ENCODE results near the gene PLK1.
"Not testable (repeated sequence)": the region's sequence is repeated elsewhere in the genome, so short reads cannot be mapped to it uniquely, and the experiment has no call there.

The PLK1 gene

GRCh38 chr16:23711785-23712184, 33.1 kb downstream of the PLK1 start:
- peaks cover 18% of the 10 kb centered on the region for H3K9me3 ChIP-seq (ENCODE audit: insufficient read depth, low read length)
- no peak for DNase-seq (ENCODE audit: low read depth, low spot score)
- H3K27me3 ChIP-seq (ENCODE audit: insufficient read depth, insufficient read length) = peaks cover 41% of the 10 kb centered on the region
- no peak overlapping the region for H3K9ac ChIP-seq (ENCODE audit: insufficient read length, low read depth)
- peaks cover 8% of the 10 kb centered on the region for H3K4me1 ChIP-seq (ENCODE audit: insufficient read depth, insufficient read length)
- TF ChIP-seq ZNF274 (IDR thresholded peaks at IDR 0.05; ENCODE audit: low read depth, low read length) = no peak
- no peak for TF ChIP-seq SUZ12 (IDR thresholded peaks at IDR 0.05; ENCODE audit: extremely low read depth, insufficient read depth, insufficient read length)
- TF ChIP-seq YY1 (IDR thresholded peaks at IDR 0.05; ENCODE audit: insufficient read depth, insufficient read length) = no peak
- no peaks in the 10 kb centered on the region for H3K36me3 ChIP-seq (ENCODE audit: insufficient read depth, insufficient read length, low read length)
- H3K4me3 ChIP-seq (ENCODE audit: insufficient read length, low read depth) = no peak overlapping the region

GRCh38 chr16:23712976-23713375, 34.3 kb downstream of the PLK1 start, which contains the start of gene ERN2:
Gene ERN2 (minus strand): TSS chr16:23713222. CDS start chr16:23713187, 35 bp downstream.
- peaks cover 3% of the 10 kb centered on the region for H3K4me1 ChIP-seq (ENCODE audit: insufficient read depth, insufficient read length)
- peak within 1 kb of the TSS; percentile 58 for H3K9ac ChIP-seq (ENCODE audit: insufficient read length, low read depth)
- TF ChIP-seq YY1 (IDR thresholded peaks at IDR 0.05; ENCODE audit: insufficient read depth, insufficient read length) (no peak), ZNF274 (IDR thresholded peaks at IDR 0.05; ENCODE audit: low read depth, low read length) (no peak), SUZ12 (IDR thresholded peaks at IDR 0.05; ENCODE audit: extremely low read depth, insufficient read depth, insufficient read length) (no peak)
- peaks cover 18% of the 10 kb centered on the region for H3K9me3 ChIP-seq (ENCODE audit: insufficient read depth, low read length)
- H3K27me3 ChIP-seq (ENCODE audit: insufficient read depth, insufficient read length) = peaks cover 41% of the 10 kb centered on the region
- no peak for DNase-seq (ENCODE audit: low read depth, low spot score)
- H3K4me3 ChIP-seq (ENCODE audit: insufficient read length, low read depth) = peak within 1 kb of the TSS; percentile 36
- no peaks in the 10 kb centered on the region for H3K36me3 ChIP-seq (ENCODE audit: insufficient read depth, insufficient read length, low read length)

GRCh38 chr16:23716484-23716883, 37.8 kb downstream of the PLK1 start:
- Histone ChIP-seq H3K36me3 (ENCODE audit: insufficient read depth, insufficient read length, low read length) (no peaks in the 10 kb centered on the region), H3K4me1 (ENCODE audit: insufficient read depth, insufficient read length) (peaks cover 3% of the 10 kb centered on the region), H3K9me3 (ENCODE audit: insufficient read depth, low read length) (no peaks in the 10 kb centered on the region), H3K4me3 (ENCODE audit: insufficient read length, low read depth) (no peak overlapping the region), H3K27me3 (ENCODE audit: insufficient read depth, insufficient read length) (peaks cover 33% of the 10 kb centered on the region), H3K9ac (ENCODE audit: insufficient read length, low read depth) (no peak overlapping the region)
- TF ChIP-seq SUZ12 (IDR thresholded peaks at IDR 0.05; ENCODE audit: extremely low read depth, insufficient read depth, insufficient read length) = no peak
- TF ChIP-seq ZNF274 (IDR thresholded peaks at IDR 0.05; ENCODE audit: low read depth, low read length) = no peak
- no peak for TF ChIP-seq YY1 (IDR thresholded peaks at IDR 0.05; ENCODE audit: insufficient read depth, insufficient read length)
- DNase-seq (ENCODE audit: low read depth, low spot score) = no peak

GRCh38 chr16:23722613-23723240, 44.0 kb downstream of the PLK1 start:
- not testable (repeated sequence) for H3K9ac ChIP-seq (ENCODE audit: insufficient read length, low read depth); DNase-seq (ENCODE audit: low read depth, low spot score); H3K27me3 ChIP-seq (ENCODE audit: insufficient read depth, insufficient read length); H3K9me3 ChIP-seq (ENCODE audit: insufficient read depth, low read length); H3K4me3 ChIP-seq (ENCODE audit: insufficient read length, low read depth); H3K4me1 ChIP-seq (ENCODE audit: insufficient read depth, insufficient read length); H3K36me3 ChIP-seq (ENCODE audit: insufficient read depth, insufficient read length, low read length)

- Histone ChIP-seq H3K9me3 (ENCODE audit: insufficient read depth, low read length) (peaks cover 7% of the 10 kb centered on the region), H3K36me3 (ENCODE audit: insufficient read depth, insufficient read length, low read length) (no peaks in the 10 kb centered on the region), H3K4me3 (ENCODE audit: insufficient read length, low read depth) (no peak overlapping the region), H3K9ac (ENCODE audit: insufficient read length, low read depth) (no peak overlapping the region), H3K27me3 (ENCODE audit: insufficient read depth, insufficient read length) (no peaks in the 10 kb centered on the region), H3K4me1 (ENCODE audit: insufficient read depth, insufficient read length) (no peaks in the 10 kb centered on the region)
- DNase-seq (ENCODE audit: low read depth, low spot score) = no peak
- TF ChIP-seq YY1 (IDR thresholded peaks at IDR 0.05; ENCODE audit: insufficient read depth, insufficient read length) (no peak), SUZ12 (IDR thresholded peaks at IDR 0.05; ENCODE audit: extremely low read depth, insufficient read depth, insufficient read length) (no peak), ZNF274 (IDR thresholded peaks at IDR 0.05; ENCODE audit: low read depth, low read length) (no peak)
Observed at GRCh38 chr16:23724096-23724784, 45.6 kb downstream of the PLK1 start.

GRCh38 chr16:23724785-23725131, 46.1 kb downstream of the PLK1 start:
- no peaks in the 10 kb centered on the region for H3K36me3 ChIP-seq (ENCODE audit: insufficient read depth, insufficient read length, low read length)
- H3K9me3 ChIP-seq (ENCODE audit: insufficient read depth, low read length) = peaks cover 7% of the 10 kb centered on the region
- no peak for DNase-seq (ENCODE audit: low read depth, low spot score)
- H3K4me3 ChIP-seq (ENCODE audit: insufficient read length, low read depth) = no peak overlapping the region
- no peak for TF ChIP-seq ZNF274 (IDR thresholded peaks at IDR 0.05; ENCODE audit: low read depth, low read length)
- no peak for TF ChIP-seq SUZ12 (IDR thresholded peaks at IDR 0.05; ENCODE audit: extremely low read depth, insufficient read depth, insufficient read length)
- no peak for TF ChIP-seq YY1 (IDR thresholded peaks at IDR 0.05; ENCODE audit: insufficient read depth, insufficient read length)
- no peaks in the 10 kb centered on the region for H3K27me3 ChIP-seq (ENCODE audit: insufficient read depth, insufficient read length)
- H3K9ac ChIP-seq (ENCODE audit: insufficient read length, low read depth) = no peak overlapping the region
- H3K4me1 ChIP-seq (ENCODE audit: insufficient read depth, insufficient read length) = peaks cover 2% of the 10 kb centered on the region

GRCh38 chr16:23726710-23727109, 48.0 kb downstream of the PLK1 start:
- no peaks in the 10 kb centered on the region for H3K36me3 ChIP-seq (ENCODE audit: insufficient read depth, insufficient read length, low read length)
- DNase-seq (ENCODE audit: low read depth, low spot score) = no peak
- peaks cover 7% of the 10 kb centered on the region for H3K9me3 ChIP-seq (ENCODE audit: insufficient read depth, low read length)
- H3K27me3 ChIP-seq (ENCODE audit: insufficient read depth, insufficient read length) = no peaks in the 10 kb centered on the region
- H3K9ac ChIP-seq (ENCODE audit: insufficient read length, low read depth) = no peak overlapping the region
- TF ChIP-seq YY1 (IDR thresholded peaks at IDR 0.05; ENCODE audit: insufficient read depth, insufficient read length) = no peak
- no peak for TF ChIP-seq ZNF274 (IDR thresholded peaks at IDR 0.05; ENCODE audit: low read depth, low read length)
- TF ChIP-seq SUZ12 (IDR thresholded peaks at IDR 0.05; ENCODE audit: extremely low read depth, insufficient read depth, insufficient read length) = no peak
- H3K4me3 ChIP-seq (ENCODE audit: insufficient read length, low read depth) = no peak overlapping the region
- peaks cover 2% of the 10 kb centered on the region for H3K4me1 ChIP-seq (ENCODE audit: insufficient read depth, insufficient read length)

Data from NT2/D1 (cell line).